Measurements from ENCODE around the gene FAM131A.

- TF ChIP-seq, protein P1, sequence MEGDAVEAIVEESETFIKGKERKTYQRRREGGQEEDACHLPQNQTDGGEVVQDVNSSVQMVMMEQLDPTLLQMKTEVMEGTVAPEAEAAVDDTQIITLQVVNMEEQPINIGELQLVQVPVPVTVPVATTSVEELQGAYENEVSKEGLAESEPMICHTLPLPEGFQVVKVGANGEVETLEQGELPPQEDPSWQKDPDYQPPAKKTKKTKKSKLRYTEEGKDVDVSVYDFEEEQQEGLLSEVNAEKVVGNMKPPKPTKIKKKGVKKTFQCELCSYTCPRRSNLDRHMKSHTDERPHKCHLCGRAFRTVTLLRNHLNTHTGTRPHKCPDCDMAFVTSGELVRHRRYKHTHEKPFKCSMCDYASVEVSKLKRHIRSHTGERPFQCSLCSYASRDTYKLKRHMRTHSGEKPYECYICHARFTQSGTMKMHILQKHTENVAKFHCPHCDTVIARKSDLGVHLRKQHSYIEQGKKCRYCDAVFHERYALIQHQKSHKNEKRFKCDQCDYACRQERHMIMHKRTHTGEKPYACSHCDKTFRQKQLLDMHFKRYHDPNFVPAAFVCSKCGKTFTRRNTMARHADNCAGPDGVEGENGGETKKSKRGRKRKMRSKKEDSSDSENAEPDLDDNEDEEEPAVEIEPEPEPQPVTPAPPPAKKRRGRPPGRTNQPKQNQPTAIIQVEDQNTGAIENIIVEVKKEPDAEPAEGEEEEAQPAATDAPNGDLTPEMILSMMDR (conservative IDR thresholded peaks at IDR 0.05 in 1 of 2, IDR thresholded peaks at IDR 0.05 in 1 of 2; ENCODE audit: extremely low read depth in 1 of 2, insufficient read depth in 1 of 2, low read depth in 1 of 2, low read length in 2 of 2) = no peak
- TF ChIP-seq EZH2 (IDR thresholded peaks at IDR 0.05; ENCODE audit: borderline replicate concordance, low read length) = no peak
Observed at GRCh38 chr3:184333700-184334099, 3.7 kb upstream of the FAM131A start.

Data from mammary epithelial cell (primary cell).